Neural crest cell (in vitro differentiated cells): Measurements from ENCODE around the gene CSRNP2. TPM values are rescaled to one million over a fixed set of nuclear protein-coding genes. Genes with fewer than 3 reads are reported as not detected.
"Not testable (repeated sequence)": the region's sequence is repeated elsewhere in the genome, so short reads cannot be mapped to it uniquely, and the experiment has no call there.

Experiments used
- DNase-seq: peaks from one replicate; pipeline ENCODE4 v3.0.0; 2021; ENCODE audit warnings: low read depth, mixed read lengths, low spot score
- H3K27ac Mint-ChIP-seq: one replicate; pipeline ENCODE4 v1.8.0; 2021; ENCODE audit warnings: mild to moderate bottlenecking, mixed read lengths; ENCODE audit not compliant: unreplicated experiment
- H3K27me3 Mint-ChIP-seq: 2 replicates; pipeline ENCODE4 v1.8.0; 2021; ENCODE audit warnings: low read depth, mild to moderate bottlenecking, mixed read lengths
- H3K36me3 Mint-ChIP-seq: 2 replicates; pipeline ENCODE4 v1.8.0; 2021; ENCODE audit warnings: low read depth, mild to moderate bottlenecking, mixed read lengths
- H3K4me1 Mint-ChIP-seq: 2 replicates; pipeline ENCODE4 v1.8.0; 2021; ENCODE audit warnings: mixed read lengths
- H3K4me3 Mint-ChIP-seq: one replicate; pipeline ENCODE4 v1.8.0; 2021; ENCODE audit warnings: mild to moderate bottlenecking, mixed read lengths
- H3K9me3 Mint-ChIP-seq: 2 replicates; pipeline ENCODE4 v1.8.0; 2021; ENCODE audit warnings: mixed read lengths
- CTCF ChIP-seq: fragments of 200-600 bp; sonication (generic); conservative IDR thresholded peaks from 2 replicates; pipeline ENCODE4 v1.5.0; 2021; ENCODE audit warnings: antibody characterized with exemption, mild to moderate bottlenecking
- total RNA-seq: library from RNA; stranded (reverse); gene quantifications from 2 replicates; pipeline ENCODE4 v1.2.1, GENCODE V29; 2021

CSRNP2 gene
- total RNA-seq, 1 donor from 2014 or later = 55.2 TPM

GRCh38 chr12:51086933-51087332 lies 3.5 kb upstream of the CSRNP2 start:
- DNase-seq = no peak
- H3K27ac Mint-ChIP-seq = no peak overlapping the region
- no peaks in the 10 kb centered on the region for H3K36me3 Mint-ChIP-seq
- no peaks in the 10 kb centered on the region for H3K27me3 Mint-ChIP-seq
- no peaks in the 10 kb centered on the region for H3K9me3 Mint-ChIP-seq
- no peak for TF ChIP-seq CTCF
- H3K4me1 Mint-ChIP-seq = peaks cover 23% of the 10 kb centered on the region
- H3K4me3 Mint-ChIP-seq = no peak overlapping the region

- Mint-ChIP-seq H3K27me3 (no peaks in the 10 kb centered on the region), H3K36me3 (no peaks in the 10 kb centered on the region), H3K4me1 (peaks cover 31% of the 10 kb centered on the region), H3K4me3 (peak overlapping the region; percentile 43), H3K9me3 (no peaks in the 10 kb centered on the region), H3K27ac (no peak overlapping the region)
- no peak for DNase-seq
- no peak for TF ChIP-seq CTCF
Measured at GRCh38 chr12:51085757-51086156, 2.4 kb upstream of the CSRNP2 start.

- Mint-ChIP-seq H3K9me3 (no peaks in the 10 kb centered on the region), H3K36me3 (peaks cover 8% of the 10 kb centered on the region), H3K4me3 (peak overlapping the region; percentile 98), H3K27me3 (no peaks in the 10 kb centered on the region), H3K4me1 (peaks cover 48% of the 10 kb centered on the region), H3K27ac (peak overlapping the region; percentile 95)
- TF ChIP-seq CTCF = no peak
- no peak for DNase-seq
Measured at GRCh38 chr12:51082561-51083125, 753 bp downstream of the CSRNP2 start.

GRCh38 chr12:51081421-51081820 lies 2.0 kb downstream of the CSRNP2 start:
- H3K27me3 Mint-ChIP-seq = no peaks in the 10 kb centered on the region
- no peak for DNase-seq
- no peak for TF ChIP-seq CTCF
- H3K4me3 Mint-ChIP-seq = peak overlapping the region; percentile 98
- H3K9me3 Mint-ChIP-seq = no peaks in the 10 kb centered on the region
- H3K27ac Mint-ChIP-seq = no peak overlapping the region
- peaks cover 53% of the 10 kb centered on the region for H3K4me1 Mint-ChIP-seq
- peaks cover 8% of the 10 kb centered on the region for H3K36me3 Mint-ChIP-seq

GRCh38 chr12:51080136-51080535 lies 3.3 kb downstream of the CSRNP2 start:
- peaks cover 56% of the 10 kb centered on the region for H3K4me1 Mint-ChIP-seq
- DNase-seq = no peak
- H3K27me3 Mint-ChIP-seq = no peaks in the 10 kb centered on the region
- H3K9me3 Mint-ChIP-seq = no peaks in the 10 kb centered on the region
- H3K27ac Mint-ChIP-seq = no peak overlapping the region
- TF ChIP-seq CTCF = no peak
- H3K4me3 Mint-ChIP-seq = peak overlapping the region; percentile 52
- peaks cover 8% of the 10 kb centered on the region for H3K36me3 Mint-ChIP-seq

GRCh38 chr12:51078866-51079265 lies 4.5 kb downstream of the CSRNP2 start:
- H3K36me3 Mint-ChIP-seq, DNase-seq, H3K27me3 Mint-ChIP-seq, H3K9me3 Mint-ChIP-seq, H3K27ac Mint-ChIP-seq: not testable (repeated sequence)
- Mint-ChIP-seq H3K4me1 (peaks cover 51% of the 10 kb centered on the region), H3K4me3 (peak overlapping the region; percentile 47)

- H3K4me1 Mint-ChIP-seq = peaks cover 46% of the 10 kb centered on the region
- not testable (repeated sequence) for H3K9me3 Mint-ChIP-seq
Measured at GRCh38 chr12:51078346-51078745, 5.0 kb downstream of the CSRNP2 start.

More at GRCh38 chr12:51078346-51078745, 5.0 kb downstream of the CSRNP2 start:
- not testable (repeated sequence) for H3K27me3 Mint-ChIP-seq, DNase-seq, H3K27ac Mint-ChIP-seq, H3K36me3 Mint-ChIP-seq
- H3K4me3 Mint-ChIP-seq = peak overlapping the region; percentile 33
